Activated CD4-positive, alpha-beta T cell treated with anti-CD3 and anti-CD28 coated beads, Interleukin-2, amount 50 U/mL, for 48 hours (primary cell): ENCODE measurements around the gene NAA35.
"Not testable (repeated sequence)": the region's sequence is repeated elsewhere in the genome, so short reads cannot be mapped to it uniquely, and the experiment has no call there.

Source experiments
- DNase-seq, 2 experiments: peaks; one replicate each; pipeline ENCODE4 v3.0.0-alpha.2; 2020

NAA35 gene

DNA sequence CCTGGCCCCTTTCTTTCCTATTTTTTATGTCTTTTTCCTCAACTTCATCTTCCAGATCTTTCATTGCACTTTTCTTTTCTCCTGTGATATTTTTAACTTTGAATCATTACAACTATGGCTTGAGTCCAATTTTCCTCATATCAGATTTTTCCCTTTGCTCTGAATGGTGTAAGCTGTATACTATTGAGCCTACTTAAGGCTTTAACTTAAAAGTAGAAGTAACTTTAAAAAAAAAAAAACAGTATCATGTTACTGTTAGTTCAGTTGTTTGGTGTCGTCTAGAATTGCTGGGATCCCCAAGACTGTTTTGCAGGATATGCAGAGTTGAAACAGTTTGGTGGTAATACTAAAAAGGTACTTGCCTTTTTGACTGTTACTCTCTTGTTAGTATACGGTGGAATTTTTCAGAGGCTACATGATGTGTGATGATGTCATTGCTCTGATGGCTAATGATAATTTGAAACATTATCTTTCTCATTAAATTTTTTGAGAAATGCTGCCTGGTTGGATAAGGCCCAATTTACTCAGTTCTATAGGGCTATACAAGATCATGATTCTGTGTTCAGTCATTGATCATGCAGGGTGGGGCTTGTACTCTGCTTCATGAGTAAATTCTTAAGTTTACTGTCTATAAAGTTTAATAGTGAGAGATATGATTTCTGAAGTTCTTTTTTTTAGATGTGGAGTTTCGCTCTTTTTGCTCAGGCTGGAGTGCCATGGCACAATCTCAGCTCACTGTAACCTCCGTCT, 8.8 kb downstream of the NAA35 start:
- DNase-seq = no peak

DNA sequence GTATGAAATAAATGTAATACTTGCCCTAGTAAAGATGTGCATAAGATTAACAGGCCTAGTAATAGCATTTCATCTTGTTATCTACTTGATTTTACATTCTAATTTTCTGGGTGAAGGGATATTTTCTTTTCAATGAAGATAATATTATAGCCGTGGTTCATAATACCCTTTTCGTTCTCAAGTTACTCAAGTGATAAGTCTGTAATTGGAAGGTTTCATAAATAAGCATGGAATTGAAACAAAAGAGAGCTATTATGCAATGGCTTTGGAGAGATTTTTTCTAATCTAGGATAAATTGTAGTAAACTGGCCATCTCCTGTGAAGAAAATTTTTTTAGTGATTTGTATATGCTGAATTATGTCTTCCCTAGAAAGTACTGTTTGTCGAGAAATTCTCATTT, 19.0 kb downstream of the NAA35 start:
- no peak for DNase-seq

GRCh38 chr9:85960688-85961093, 19.7 kb downstream of the NAA35 start:
- DNase-seq = no peak

DNA sequence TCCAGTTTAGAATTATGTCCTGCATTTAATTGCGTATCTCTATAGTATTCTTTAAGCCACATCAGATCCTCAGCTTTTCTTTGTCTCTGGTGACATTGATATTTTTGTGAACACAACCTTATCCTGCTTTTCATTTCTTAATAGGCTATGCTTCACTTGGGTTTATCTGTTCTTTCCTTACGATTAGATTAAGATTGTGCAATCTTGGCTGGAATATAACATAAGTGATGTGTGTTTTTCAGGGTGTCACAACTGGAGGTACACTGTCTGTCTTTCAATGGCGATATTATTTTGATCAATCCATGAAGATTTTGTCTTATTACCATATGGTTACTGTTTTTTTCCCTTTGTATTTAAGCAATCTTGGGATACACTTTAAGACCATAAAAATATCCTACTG, 23.6 kb downstream of the NAA35 start:
- DNase-seq = no peak

DNA sequence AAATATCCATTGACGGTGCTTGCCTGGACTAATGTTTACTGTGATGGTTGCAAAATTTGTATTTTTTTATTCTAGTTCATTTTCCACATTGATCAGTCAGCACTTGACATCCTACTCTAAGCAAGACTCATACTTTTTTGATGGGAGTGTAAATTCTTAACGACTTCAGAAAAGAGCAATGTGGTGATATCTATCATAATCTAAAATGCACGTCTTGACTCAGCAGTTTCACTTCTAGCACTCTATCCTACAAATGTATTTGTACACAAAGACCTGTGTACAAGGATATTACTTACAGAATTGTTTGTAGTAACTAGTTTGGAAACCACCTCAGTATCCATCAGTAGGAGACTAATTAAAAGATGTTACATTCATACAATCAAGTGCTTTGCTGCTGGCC, 24.0 kb downstream of the NAA35 start:
- DNase-seq = no peak

DNA sequence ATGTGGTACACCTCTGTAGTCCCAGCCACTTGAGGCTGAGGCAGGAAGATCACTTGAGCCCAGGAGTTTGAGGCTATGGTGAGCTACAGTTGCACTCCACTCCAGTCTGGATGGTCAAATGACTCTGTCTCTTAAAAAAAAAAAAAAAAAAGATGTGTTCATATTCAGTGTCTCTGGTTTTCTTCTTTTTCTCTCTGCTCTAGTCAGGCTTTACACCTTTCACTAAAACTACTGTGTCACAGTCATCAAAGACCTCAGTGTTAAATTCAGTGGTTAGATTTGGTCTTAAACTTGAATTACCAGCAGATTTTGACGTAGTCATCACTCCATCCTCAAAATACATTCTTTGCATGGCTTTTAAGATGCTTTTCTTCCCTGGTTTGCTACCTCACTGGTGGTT, 28.8 kb downstream of the NAA35 start:
- no peak for DNase-seq

GRCh38 chr9:85971731-85972130, 30.8 kb downstream of the NAA35 start:
- DNase-seq = no peak

- no peak for DNase-seq
Observed at GRCh38 chr9:85973238-85973637, 32.3 kb downstream of the NAA35 start.

- not testable (repeated sequence) for DNase-seq
Observed at GRCh38 chr9:85974055-85974547, 33.2 kb downstream of the NAA35 start.

DNA sequence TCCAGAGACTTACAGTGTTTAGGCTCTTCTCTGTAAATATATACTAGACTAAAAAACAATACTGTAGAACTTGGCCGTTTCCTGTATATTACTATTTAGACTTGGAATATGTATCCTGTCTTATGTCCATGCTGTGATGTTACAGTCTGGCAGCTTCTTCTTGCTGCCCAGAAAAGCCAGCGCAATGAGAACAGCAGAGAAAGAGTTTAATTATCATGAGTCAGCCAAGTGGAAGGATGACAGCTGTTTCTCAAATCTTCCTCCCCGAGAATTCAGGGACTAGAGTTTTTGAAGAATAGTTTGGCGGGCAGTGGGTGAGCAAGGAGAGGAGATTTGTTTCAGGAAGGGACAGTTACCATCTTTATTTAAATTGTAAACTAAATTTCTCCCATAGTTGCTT, 37.5 kb downstream of the NAA35 start:
- DNase-seq = no peak

- DNase-seq = no peak
Observed at GRCh38 chr9:85981369-85981768, 40.4 kb downstream of the NAA35 start.

- DNase-seq = no peak
Observed at GRCh38 chr9:85984457-85984856, 43.5 kb downstream of the NAA35 start.

GRCh38 chr9:85987236-85987635, 46.3 kb downstream of the NAA35 start:
- DNase-seq = no peak

DNA sequence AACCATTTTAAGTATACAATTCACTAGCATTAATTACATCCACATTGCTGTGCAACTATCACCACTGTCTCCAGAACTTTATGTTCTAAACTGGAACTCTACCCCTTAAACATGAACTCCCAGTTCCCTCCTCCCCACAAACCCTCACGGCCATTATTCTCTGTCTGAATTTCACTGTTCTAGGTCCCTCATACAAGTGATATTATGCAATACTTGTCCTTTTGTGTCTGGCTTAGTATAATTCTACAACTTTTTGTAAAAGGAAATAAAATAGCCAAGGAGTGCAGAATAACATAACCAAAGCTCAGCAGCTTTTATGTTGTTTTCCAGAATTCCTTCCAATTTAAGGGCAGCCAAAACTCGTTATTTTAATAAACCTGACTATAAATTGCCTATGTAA, 53.2 kb downstream of the NAA35 start:
- DNase-seq = no peak

DNA sequence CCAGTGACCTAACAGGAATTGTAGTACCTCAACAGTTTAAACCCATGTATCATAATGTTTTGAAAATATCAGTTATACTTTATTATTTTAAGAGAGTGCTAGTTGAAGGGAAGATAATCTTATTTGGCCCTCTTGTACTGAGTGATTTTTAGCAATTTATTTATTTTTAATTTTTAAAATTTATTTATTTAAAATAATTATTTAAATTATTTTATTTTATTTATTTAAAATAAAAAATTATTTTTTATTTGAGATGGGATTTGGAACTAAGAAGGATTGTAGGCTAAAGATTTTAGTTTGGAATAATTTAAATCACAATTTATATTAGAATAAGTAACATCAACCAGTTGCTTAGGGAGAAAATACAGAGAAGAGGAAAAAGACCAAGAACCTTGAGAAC, 54.2 kb downstream of the NAA35 start:
- DNase-seq = no peak

- no peak for DNase-seq
Observed at GRCh38 chr9:85995599-85995998, 54.7 kb downstream of the NAA35 start.

- DNase-seq = no peak
Observed at GRCh38 chr9:86005253-86005775, 64.4 kb downstream of the NAA35 start.

GRCh38 chr9:86009133-86009532, 68.2 kb downstream of the NAA35 start:
- DNase-seq = no peak

DNA sequence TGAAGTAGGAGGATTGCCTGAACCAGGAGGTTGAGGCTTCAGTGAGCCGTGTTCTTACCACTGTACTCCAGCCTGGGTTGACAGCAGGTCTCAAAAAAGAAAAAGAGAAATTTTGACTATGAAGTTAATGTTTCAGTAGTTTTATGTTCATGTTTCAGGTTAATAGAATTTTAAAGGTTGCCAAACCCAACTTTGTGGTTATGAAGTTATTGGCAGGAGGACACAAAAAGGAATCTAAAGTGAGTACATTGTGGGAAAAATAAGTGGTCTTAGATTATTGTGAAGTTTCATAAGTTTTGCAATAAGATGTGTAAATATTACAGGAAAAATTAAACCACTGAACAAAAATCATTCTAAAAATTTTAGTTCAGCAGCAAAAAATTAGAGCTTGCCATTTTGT, 79.8 kb downstream of the NAA35 start:
- no peak for DNase-seq

- DNase-seq = no peak
Observed at GRCh38 chr9:86021166-86021565, 80.2 kb downstream of the NAA35 start.

DNA sequence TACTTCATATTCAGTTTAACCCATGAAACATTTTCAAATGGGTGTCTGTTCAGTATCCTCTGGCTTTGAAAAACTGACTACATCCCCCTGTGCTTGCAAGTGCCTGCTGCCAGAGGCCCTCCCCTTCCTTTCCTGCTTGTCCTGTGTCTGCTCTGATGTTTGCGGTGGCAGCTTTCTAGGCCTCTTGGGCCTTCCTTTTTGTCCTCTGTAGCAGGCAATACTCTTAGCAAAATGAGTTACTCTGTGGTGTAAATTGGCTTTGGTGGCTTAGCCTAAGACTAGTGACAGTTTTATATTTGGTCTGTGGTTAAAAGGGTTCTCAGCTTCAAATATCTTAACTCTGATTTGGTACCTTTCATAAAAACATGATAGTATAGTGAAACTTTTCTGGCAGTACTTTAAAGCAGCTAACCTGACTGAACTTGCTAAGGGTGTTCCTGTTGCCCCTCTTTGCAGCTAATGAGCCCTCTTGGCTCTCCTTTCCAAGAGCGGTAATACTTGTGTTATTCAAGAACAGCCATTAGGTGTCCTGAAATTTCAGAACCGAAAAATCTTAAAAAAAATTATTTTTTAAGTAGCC, 81.8 kb downstream of the NAA35 start:
- DNase-seq = no peak

DNA sequence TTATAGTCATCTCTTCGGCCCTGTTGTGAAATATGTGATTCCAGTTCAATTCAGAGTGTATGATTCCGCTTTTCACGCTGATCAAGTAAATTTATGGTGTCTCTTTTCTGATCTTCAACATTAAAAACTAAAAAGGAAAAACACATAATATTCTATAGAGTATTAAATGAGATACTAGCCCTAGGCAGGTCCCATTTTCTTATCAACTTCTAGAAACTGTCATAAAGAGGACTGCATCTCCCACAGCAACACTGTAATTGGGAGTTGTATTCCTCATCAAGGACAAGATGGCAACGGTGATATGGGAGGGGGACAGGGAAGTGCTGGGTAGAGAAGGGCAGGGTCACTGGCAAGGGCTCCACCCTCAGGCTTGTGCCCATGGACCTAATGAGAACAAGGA, 86.8 kb downstream of the NAA35 start:
- no peak for DNase-seq

- DNase-seq = peak; percentile 15 to 18
Observed at GRCh38 chr9:86034863-86035734, 94.2 kb downstream of the NAA35 start.
